OCI-LY3 (cell line): ENCODE data around the gene NRP2.

Source experiments
- H2AFZ ChIP-seq: fragments of 200-600, 300-600 bp; shearing (Covaris generic); 2 replicates; pipeline ENCODE4 v1.6.0; 2014; ENCODE audit warnings: antibody characterized with exemption, low read depth, low read length
- H3K27ac ChIP-seq: fragments of 200-600, 300-600 bp; sonication (generic); 2 replicates; pipeline ENCODE4 v1.5.1; 2014; ENCODE audit warnings: mild to moderate bottlenecking, low read length, moderate library complexity, mixed read lengths
- H3K27me3 ChIP-seq: fragments of 200-600, 300-600 bp; sonication (generic); 2 replicates; pipeline ENCODE4 v1.6.1; 2014; ENCODE audit warnings: low read depth, low read length, mixed read lengths
- H3K36me3 ChIP-seq: fragments of 200-600, 300-600 bp; sonication (generic); replicated peaks from 2 replicates; pipeline ENCODE3; 2014; ENCODE audit warnings: low read depth, low read length, mixed read lengths
- H3K4me1 ChIP-seq: fragments of 300-600, 200-600 bp; sonication (generic); 2 replicates; pipeline ENCODE4 v1.6.1; 2014; ENCODE audit warnings: low read length, mixed read lengths
- H3K4me2 ChIP-seq: fragments of 200-600, 300-600 bp; sonication (generic); 2 replicates; pipeline ENCODE4 v1.6.1; 2014; ENCODE audit warnings: low read length, mixed read lengths
- H3K4me3 ChIP-seq: fragments of 300-600, 200-600 bp; sonication (generic); 2 replicates; pipeline ENCODE4 v1.5.1; 2014; ENCODE audit warnings: antibody characterized with exemption, mild to moderate bottlenecking, low read length, moderate library complexity
- H3K79me2 ChIP-seq: fragments of 300-600, 200-600 bp; shearing (Covaris generic); 2 replicates; pipeline ENCODE4 v1.6.1; 2014; ENCODE audit warnings: mild to moderate bottlenecking, low read length, mixed read lengths
- H3K9ac ChIP-seq: fragments of 300-600, 200-600 bp; shearing (Covaris generic); 2 replicates; pipeline ENCODE4 v1.6.0; 2014; ENCODE audit warnings: mild to moderate bottlenecking, low read length, moderate library complexity
- H3K9me3 ChIP-seq: fragments of 200-600, 300-600 bp; shearing (Covaris generic); 2 replicates; pipeline ENCODE4 v1.6.1; 2014; ENCODE audit warnings: low read length, mixed read lengths; ENCODE audit not compliant: insufficient read depth
- H4K20me1 ChIP-seq: fragments of 200-600, 300-600 bp; sonication (generic); 2 replicates; pipeline ENCODE4 v1.6.1; 2016; ENCODE audit warnings: low read length, mixed read lengths; ENCODE audit not compliant: insufficient read depth
- EZH2phosphoT487 ChIP-seq: fragments of 200-600 bp; shearing (Covaris generic); IDR thresholded peaks from 2 replicates; pipeline ENCODE4 v1.6.1; 2018; ENCODE audit warnings: antibody characterized with exemption, mixed run types, low read depth
- TF ChIP-seq, protein P1 (sequence below): fragments of 200-600, 300-600 bp; sonication (generic); IDR thresholded peaks from 2 replicates; pipeline ENCODE4 v1.5.1; 2014; ENCODE audit warnings: antibody characterized with exemption, low read length, low read depth

Gene NRP2

DNA sequence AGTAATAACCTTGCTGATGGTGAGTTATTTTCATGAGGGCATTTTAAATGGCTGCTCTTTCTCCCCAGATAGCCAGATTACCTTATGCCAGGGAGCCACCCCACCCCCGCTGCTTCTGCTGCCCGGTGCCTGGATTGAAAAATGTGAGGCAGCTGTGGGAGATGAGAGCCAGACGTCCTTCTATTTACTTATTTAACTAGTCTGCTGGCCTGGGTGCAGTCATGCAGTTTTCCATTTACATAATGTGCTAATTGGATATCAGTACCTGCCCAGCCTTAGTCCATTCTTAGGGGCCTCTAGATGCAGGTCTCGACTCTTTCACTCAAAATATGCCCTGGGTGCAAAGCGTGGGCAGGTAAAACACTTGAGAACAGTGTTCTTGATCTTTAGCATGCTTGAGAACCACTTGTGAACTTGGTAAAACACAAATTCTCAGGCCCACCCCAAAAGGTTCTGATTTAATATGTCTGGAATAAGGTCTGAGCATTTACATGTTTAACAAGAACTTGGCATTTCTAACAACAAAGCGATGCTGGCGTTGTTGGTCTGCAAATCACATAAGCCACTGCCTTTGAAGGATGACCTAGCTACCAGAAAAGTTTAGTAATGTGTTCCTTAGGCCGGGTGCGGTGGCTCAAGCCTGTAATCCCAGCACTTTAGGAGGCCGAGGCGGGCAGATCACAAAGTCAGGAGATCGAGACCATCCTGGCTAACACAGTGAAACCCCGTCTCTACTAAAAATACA lies 154.3 kb downstream of the NRP2 start:
- no peaks in the 10 kb centered on the region for H4K20me1 ChIP-seq
- no peak overlapping the region for H3K27ac ChIP-seq
- TF ChIP-seq EZH2phosphoT487 = no peak
- TF ChIP-seq, protein P1, sequence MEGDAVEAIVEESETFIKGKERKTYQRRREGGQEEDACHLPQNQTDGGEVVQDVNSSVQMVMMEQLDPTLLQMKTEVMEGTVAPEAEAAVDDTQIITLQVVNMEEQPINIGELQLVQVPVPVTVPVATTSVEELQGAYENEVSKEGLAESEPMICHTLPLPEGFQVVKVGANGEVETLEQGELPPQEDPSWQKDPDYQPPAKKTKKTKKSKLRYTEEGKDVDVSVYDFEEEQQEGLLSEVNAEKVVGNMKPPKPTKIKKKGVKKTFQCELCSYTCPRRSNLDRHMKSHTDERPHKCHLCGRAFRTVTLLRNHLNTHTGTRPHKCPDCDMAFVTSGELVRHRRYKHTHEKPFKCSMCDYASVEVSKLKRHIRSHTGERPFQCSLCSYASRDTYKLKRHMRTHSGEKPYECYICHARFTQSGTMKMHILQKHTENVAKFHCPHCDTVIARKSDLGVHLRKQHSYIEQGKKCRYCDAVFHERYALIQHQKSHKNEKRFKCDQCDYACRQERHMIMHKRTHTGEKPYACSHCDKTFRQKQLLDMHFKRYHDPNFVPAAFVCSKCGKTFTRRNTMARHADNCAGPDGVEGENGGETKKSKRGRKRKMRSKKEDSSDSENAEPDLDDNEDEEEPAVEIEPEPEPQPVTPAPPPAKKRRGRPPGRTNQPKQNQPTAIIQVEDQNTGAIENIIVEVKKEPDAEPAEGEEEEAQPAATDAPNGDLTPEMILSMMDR = no peak
- no peaks in the 10 kb centered on the region for H3K79me2 ChIP-seq
- no peaks in the 10 kb centered on the region for H3K36me3 ChIP-seq
- H3K27me3 ChIP-seq = peaks cover 8% of the 10 kb centered on the region; the same call in 1 of the 2 replicates
- no peak overlapping the region for H3K9ac ChIP-seq
- H3K4me1 ChIP-seq = no peaks in the 10 kb centered on the region
- no peaks in the 10 kb centered on the region for H3K9me3 ChIP-seq
- no peak overlapping the region for H3K4me2 ChIP-seq
- no peak overlapping the region for H2AFZ ChIP-seq
- no peak overlapping the region for H3K4me3 ChIP-seq

DNA sequence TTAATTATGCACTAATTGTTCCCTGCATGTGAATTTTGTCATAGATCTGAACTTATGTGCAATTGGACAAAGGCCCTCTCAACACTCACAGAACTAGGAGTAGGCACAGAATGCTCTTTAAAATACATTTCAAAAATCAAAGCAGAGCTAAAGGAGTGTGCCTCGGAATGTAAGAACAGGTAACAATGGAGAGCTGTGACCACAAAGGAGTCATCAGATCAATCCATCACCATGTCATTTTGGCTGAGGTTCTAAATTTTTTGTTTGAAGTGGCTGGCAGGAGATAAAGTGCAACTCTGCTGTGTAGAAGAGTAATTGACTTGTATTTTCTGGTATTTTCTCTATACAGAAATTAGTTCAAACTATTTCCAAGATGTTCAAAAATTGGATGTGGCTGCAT lies 155.4 kb downstream of the NRP2 start:
- Histone ChIP-seq H3K9ac (no peak overlapping the region), H3K79me2 (no peaks in the 10 kb centered on the region)

DNA sequence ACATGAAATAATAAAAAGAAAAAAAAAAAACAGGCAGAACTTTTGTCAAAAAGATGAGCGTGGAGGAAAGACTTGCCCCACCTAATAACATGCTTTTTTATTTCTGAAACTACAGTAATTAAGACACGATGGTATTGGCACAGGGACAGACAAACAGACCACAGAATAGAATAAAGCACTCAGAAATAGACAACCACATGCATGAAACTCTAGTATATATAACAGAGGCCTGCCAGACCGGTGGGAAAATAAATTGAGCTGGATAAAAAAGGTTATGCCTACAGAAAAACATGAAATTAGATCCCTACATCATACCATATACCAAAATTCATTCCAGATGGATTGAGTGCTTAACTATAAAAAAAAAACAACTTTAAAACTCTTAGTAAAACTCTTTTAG lies 163.1 kb downstream of the NRP2 start:
- H3K79me2 ChIP-seq = no peaks in the 10 kb centered on the region
- H3K27ac ChIP-seq = no peak overlapping the region
- no peak overlapping the region for H3K4me2 ChIP-seq
- no peak overlapping the region for H3K9ac ChIP-seq
- no peaks in the 10 kb centered on the region for H3K9me3 ChIP-seq
- no peaks in the 10 kb centered on the region for H3K36me3 ChIP-seq
- peaks cover 10% of the 10 kb centered on the region; the same call in 1 of the 2 replicates for H3K27me3 ChIP-seq
- H2AFZ ChIP-seq = no peak overlapping the region
- no peaks in the 10 kb centered on the region for H3K4me1 ChIP-seq
- H3K4me3 ChIP-seq = no peak overlapping the region
- H4K20me1 ChIP-seq = no peaks in the 10 kb centered on the region
- TF ChIP-seq, protein P1 = no peak
- no peak for TF ChIP-seq EZH2phosphoT487

More for the DNA sequence above, 155.4 kb downstream of the NRP2 start:
- no peaks in the 10 kb centered on the region for H3K9me3 ChIP-seq
- no peak overlapping the region for H3K27ac ChIP-seq
- TF ChIP-seq EZH2phosphoT487 = no peak
- TF ChIP-seq, protein P1 = no peak
- no peak overlapping the region for H3K4me2 ChIP-seq
- H2AFZ ChIP-seq = no peak overlapping the region
- no peaks in the 10 kb centered on the region for H3K4me1 ChIP-seq
- H3K36me3 ChIP-seq = no peaks in the 10 kb centered on the region
- H3K4me3 ChIP-seq = no peak overlapping the region
- H4K20me1 ChIP-seq = no peaks in the 10 kb centered on the region
- peaks cover 8% of the 10 kb centered on the region; the same call in 1 of the 2 replicates for H3K27me3 ChIP-seq
